ENCODE results near the gene NUP62CL.

NUP62CL gene

DNA sequence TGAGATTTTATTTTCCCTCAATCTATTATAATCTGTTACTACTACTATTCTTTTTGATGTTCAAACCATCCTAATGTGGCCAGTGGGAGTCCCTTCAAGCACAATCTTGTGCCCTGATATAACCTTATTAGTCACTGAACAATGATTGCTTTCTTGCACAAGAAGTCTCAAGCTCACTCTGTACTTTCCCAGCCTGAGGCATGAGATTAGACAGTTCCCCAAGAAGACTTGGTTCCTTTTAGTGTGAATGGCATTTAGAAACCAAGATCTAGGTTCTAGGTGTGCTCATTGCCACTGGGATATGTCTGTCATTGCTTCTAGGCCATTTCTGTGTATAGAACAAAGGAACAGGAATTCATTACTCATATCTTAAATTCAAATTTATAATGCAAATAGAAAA lies 59.6 kb downstream of the NUP62CL start:
- DNase-seq, result no peak

- no peak for DNase-seq
These were observed 70.3 kb downstream of the NUP62CL start for GRCh38 chrX:107135965-107136307.

DNA sequence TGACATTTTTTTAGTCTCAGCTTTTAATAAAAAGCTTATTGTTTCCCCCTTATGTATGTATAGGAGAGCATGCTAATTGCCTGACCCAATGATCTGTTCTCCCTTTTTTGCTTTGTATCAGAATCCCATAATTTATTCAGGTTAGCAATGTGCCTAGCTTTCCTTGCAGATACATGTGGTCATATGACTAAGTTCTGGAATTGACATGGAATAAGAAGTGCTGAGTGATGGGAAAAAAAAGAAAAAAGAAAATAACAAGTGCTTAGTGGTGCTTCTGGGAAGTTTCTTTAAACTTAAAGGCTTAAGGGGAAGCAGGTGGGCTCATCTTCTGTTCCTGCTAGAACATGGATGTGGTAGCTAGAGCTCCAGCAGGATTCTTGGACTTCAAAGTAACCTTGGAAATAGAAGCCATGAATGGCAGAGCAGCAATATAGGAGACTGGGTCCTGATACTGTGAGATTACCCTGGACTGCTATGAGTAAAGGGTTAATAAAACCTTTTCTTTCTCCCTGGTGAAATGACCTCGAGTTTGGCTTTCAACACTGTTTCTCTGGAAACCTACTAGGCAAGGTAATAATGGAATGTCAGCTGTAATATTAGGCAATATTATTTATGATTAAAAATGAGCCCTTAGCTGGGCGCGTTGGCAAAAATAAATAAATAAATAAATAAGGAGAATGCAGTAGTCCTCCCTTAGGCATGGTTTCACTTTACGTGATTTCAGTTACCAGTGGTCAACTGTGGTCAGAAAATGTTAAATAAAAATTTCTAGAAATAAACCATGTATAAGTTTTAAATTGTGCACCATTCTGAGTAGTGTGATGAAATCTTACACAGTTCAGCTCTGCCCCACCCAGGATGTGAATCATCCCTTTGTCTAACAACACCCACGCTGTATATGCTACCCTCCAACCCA lies 70.9 kb downstream of the NUP62CL start:
- DNase-seq, result no peak

- DNase-seq, result no peak
These were observed 82.5 kb downstream of the NUP62CL start for GRCh38 chrX:107123750-107124149.

GRCh38 chrX:107119283-107119682 lies 87.0 kb downstream of the NUP62CL start:
- no peak for DNase-seq

DNA sequence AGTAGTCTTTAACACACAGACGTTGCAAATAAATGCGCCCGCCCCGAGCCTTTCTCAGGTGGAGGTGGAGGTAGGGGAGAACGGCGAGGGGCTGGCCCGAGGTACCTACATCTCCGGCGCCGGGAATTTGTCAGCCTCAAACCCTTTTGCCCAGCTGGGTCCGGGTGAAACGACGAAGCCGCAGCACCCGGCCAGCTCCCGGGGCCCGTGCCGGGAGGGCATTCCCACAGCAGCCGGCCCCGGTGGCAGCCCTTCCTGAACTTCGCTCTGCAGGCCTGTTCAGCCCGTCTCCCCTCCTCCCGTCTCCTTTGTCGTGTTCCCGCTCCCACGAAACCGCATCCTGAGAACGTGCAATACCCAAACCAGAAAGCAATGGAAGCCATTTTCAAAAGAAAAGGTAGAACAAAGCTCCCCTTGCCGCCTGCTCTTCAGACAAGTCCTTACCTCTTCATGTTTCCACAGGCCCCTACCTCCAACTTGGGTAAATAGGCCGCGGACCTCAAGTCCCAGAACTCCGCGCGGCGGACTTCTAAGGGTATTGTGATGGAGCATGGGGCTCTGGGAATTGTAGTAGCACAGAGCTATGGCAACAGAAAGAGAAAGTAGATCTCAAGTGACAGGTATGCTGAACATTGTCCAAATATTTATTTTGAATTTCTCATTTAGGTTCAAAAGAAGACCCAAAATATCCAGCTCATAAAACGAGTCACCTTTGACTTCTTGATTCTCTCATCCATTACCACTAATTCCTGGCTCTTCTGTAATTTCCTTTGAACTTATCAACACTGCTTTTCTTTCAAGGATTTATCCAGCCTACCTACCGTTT lies 87.7 kb downstream of the NUP62CL start, which contains the start of gene RBM41:
Gene RBM41, minus strand, starts transcription at position 501 of the 826 bp plus-strand sequence. Its CDS starts 49 bp downstream, at position 452.
- DNase-seq, result peak; percentile 81

DNA sequence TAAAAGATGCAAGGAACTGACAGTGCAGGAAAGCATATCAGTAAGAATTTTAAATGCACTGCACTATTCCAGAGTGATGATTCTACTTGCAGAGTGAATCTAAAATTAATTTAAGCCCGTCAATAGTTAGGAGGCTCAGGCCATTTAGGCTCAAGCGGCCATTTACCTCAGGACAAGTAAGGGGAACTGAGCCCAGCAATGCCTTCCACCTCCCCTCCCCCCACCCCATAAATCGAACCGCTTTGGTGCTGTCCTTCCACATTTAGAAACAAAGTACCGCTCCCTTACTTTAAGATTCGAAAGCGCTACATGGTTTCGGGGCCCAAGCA lies 88.3 kb downstream of the NUP62CL start:
- DNase-seq, result no peak

GRCh38 chrX:107107459-107107858 lies 98.8 kb downstream of the NUP62CL start:
- no peak for DNase-seq

- DNase-seq, result no peak
These were observed 103.3 kb downstream of the NUP62CL start for GRCh38 chrX:107102980-107103379.

GRCh38 chrX:107076158-107076557 lies 130.1 kb downstream of the NUP62CL start:
- no peak for DNase-seq

Measured in CD4-positive, alpha-beta T cell treated with Interleukin-21 for 1 hour (primary cell).